Body of pancreas (tissue), 4 donors: ENCODE measurements around the gene PTPN14.

Source experiments
- POLR2A ChIP-seq, 3 donors: fragments of 450-650 bp; IDR thresholded peaks; one replicate each; pipeline ENCODE4 v1.6.1; 2016; ENCODE audit warnings: antibody characterized with exemption in 3 of 3, mild to moderate bottlenecking in 2 of 3
- TF ChIP-seq, protein P1 (sequence below), 7 experiments: fragments of 450-650 bp in 4 of 7; fragments of 200-600 bp in 3 of 7; sonication (generic) in 3 of 7; IDR thresholded peaks; one replicate each; pipeline ENCODE4 v1.5.1; 2016 to 2019; ENCODE audit warnings: antibody characterized with exemption in 7 of 7

DNA sequence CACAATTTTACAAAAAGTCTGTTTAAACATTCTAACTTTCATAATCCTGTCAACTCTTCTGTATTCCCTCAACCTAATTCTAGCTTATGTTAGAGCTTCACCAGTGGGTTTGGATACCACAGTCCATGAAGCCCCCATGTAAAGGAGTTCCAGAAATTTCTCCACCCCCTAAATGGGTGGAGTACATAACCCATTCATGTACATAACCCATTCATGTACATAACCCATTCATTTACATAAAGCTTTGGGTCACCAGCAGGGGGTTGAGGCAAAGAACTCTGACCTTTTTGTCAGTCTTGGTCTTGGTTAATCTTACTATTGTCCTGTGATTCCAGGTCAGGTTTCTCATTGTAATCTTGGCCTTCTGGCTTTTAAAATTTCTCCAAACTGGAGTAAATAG is 208.9 kb downstream of the PTPN14 start:
- TF ChIP-seq, protein P1, sequence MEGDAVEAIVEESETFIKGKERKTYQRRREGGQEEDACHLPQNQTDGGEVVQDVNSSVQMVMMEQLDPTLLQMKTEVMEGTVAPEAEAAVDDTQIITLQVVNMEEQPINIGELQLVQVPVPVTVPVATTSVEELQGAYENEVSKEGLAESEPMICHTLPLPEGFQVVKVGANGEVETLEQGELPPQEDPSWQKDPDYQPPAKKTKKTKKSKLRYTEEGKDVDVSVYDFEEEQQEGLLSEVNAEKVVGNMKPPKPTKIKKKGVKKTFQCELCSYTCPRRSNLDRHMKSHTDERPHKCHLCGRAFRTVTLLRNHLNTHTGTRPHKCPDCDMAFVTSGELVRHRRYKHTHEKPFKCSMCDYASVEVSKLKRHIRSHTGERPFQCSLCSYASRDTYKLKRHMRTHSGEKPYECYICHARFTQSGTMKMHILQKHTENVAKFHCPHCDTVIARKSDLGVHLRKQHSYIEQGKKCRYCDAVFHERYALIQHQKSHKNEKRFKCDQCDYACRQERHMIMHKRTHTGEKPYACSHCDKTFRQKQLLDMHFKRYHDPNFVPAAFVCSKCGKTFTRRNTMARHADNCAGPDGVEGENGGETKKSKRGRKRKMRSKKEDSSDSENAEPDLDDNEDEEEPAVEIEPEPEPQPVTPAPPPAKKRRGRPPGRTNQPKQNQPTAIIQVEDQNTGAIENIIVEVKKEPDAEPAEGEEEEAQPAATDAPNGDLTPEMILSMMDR (IDR thresholded peaks at IDR 0.05) = no peak
- no peak for TF ChIP-seq POLR2A (IDR thresholded peaks at IDR 0.05)
